ENCODE results near the gene SEMA3B.
"Not testable (repeated sequence)": the region's sequence is repeated elsewhere in the genome, so short reads cannot be mapped to it uniquely, and the experiment has no call there.

The SEMA3B gene

GRCh38 chr3:50258979-50259378, 10.0 kb upstream of the SEMA3B start:
- no peak for DNase-seq (ENCODE audit: low read depth)

- DNase-seq (ENCODE audit: low read depth) = no peak
These were observed 9.4 kb upstream of the SEMA3B start for GRCh38 chr3:50259432-50260026.

GRCh38 chr3:50260027-50260941, 8.7 kb upstream of the SEMA3B start:
- DNase-seq (ENCODE audit: low read depth) = peak; percentile 76

GRCh38 chr3:50260942-50261441, 8.0 kb upstream of the SEMA3B start:
- DNase-seq (ENCODE audit: low read depth) = no peak

- DNase-seq (ENCODE audit: low read depth) = no peak
These were observed 7.4 kb upstream of the SEMA3B start for GRCh38 chr3:50261505-50261904.

- not testable (repeated sequence) for DNase-seq (ENCODE audit: low read depth)
These were observed 6.7 kb upstream of the SEMA3B start for GRCh38 chr3:50262200-50262599.

- DNase-seq (ENCODE audit: low read depth) = no peak
These were observed 6.2 kb upstream of the SEMA3B start for GRCh38 chr3:50262778-50263177.

GRCh38 chr3:50263478-50264382, 5.2 kb upstream of the SEMA3B start:
- DNase-seq (ENCODE audit: low read depth) = no peak

- DNase-seq (ENCODE audit: low read depth) = peak; percentile 81
These were observed 4.5 kb upstream of the SEMA3B start for GRCh38 chr3:50264383-50264963.

- no peak for DNase-seq (ENCODE audit: low read depth)
These were observed 3.9 kb upstream of the SEMA3B start for GRCh38 chr3:50264964-50265485.

- no peak for DNase-seq (ENCODE audit: low read depth)
These were observed 3.4 kb upstream of the SEMA3B start for GRCh38 chr3:50265571-50265970.

GRCh38 chr3:50266017-50266416, 2.9 kb upstream of the SEMA3B start:
- no peak for DNase-seq (ENCODE audit: low read depth)

GRCh38 chr3:50266836-50267235, 2.1 kb upstream of the SEMA3B start:
- DNase-seq (ENCODE audit: low read depth) = no peak

- DNase-seq (ENCODE audit: low read depth) = no peak
These were observed 1.6 kb upstream of the SEMA3B start for GRCh38 chr3:50267280-50267913.

GRCh38 chr3:50268276-50268675, 671 bp upstream of the SEMA3B start:
- DNase-seq (ENCODE audit: low read depth) = no peak

- no peak for DNase-seq (ENCODE audit: low read depth)
These were observed 513 bp downstream of the SEMA3B start for GRCh38 chr3:50269460-50269859.

- no peak for DNase-seq (ENCODE audit: low read depth)
These were observed 1.0 kb downstream of the SEMA3B start for GRCh38 chr3:50269977-50270413.

- DNase-seq (ENCODE audit: low read depth) = no peak
These were observed 1.7 kb downstream of the SEMA3B start for GRCh38 chr3:50270422-50271224.

GRCh38 chr3:50271314-50271936, 2.5 kb downstream of the SEMA3B start:
- DNase-seq (ENCODE audit: low read depth) = no peak

GRCh38 chr3:50272538-50272910, 3.6 kb downstream of the SEMA3B start:
- DNase-seq (ENCODE audit: low read depth) = not testable (repeated sequence)

Measured in fibroblast of the conjunctiva (primary cell).